ENCODE measurements around the gene CASD1. TPM values are rescaled to one million over a fixed set of nuclear protein-coding genes. Genes with fewer than 3 reads are reported as not detected.

Gene CASD1
- total and polyA plus RNA-seq, 2 experiments from 2014 or later, result 5.9 to 11.1 TPM

- Histone ChIP-seq H3K9ac (no peak overlapping the region), H3K36me3 (ENCODE audit: low read depth) (no peaks in the 10 kb centered on the region), H3K9me2 (ENCODE audit: insufficient read depth) (no peaks in the 10 kb centered on the region), H2AFZ (no peak overlapping the region), H3K27me3 (replicated peaks; ENCODE audit: insufficient read depth) (no peaks in the 10 kb centered on the region), H3K4me1 (ENCODE audit: insufficient read depth) (peaks cover 19% of the 10 kb centered on the region), H3K4me3 (no peak overlapping the region), H3K79me2 (ENCODE audit: insufficient read depth) (peaks cover 43% of the 10 kb centered on the region), H3K4me2 (ENCODE audit: unreplicated experiment) (peak overlapping the region; percentile 19), H3K9me3 (ENCODE audit: low read depth) (no peaks in the 10 kb centered on the region), H3K27ac (no peak overlapping the region), H4K20me1 (ENCODE audit: insufficient read depth) (no peaks in the 10 kb centered on the region), H3F3A (ENCODE audit: insufficient read depth) (peaks cover 7% of the 10 kb centered on the region; the same call in 1 of the 2 replicates)
- peak; percentile 68 for DNase-seq
- TF ChIP-seq EZH2 (IDR thresholded peaks at IDR 0.05; ENCODE audit: insufficient read depth, poor library complexity, severe bottlenecking) (no peak), EZH2phosphoT487 (IDR thresholded peaks at IDR 0.05; ENCODE audit: insufficient read depth, low read depth) (no peak)
- in situ Hi-C loops (cut with MboI), result no loop called here
Observed at GRCh38 chr7:94513565-94513860, 3.9 kb downstream of the CASD1 start.

DNA sequence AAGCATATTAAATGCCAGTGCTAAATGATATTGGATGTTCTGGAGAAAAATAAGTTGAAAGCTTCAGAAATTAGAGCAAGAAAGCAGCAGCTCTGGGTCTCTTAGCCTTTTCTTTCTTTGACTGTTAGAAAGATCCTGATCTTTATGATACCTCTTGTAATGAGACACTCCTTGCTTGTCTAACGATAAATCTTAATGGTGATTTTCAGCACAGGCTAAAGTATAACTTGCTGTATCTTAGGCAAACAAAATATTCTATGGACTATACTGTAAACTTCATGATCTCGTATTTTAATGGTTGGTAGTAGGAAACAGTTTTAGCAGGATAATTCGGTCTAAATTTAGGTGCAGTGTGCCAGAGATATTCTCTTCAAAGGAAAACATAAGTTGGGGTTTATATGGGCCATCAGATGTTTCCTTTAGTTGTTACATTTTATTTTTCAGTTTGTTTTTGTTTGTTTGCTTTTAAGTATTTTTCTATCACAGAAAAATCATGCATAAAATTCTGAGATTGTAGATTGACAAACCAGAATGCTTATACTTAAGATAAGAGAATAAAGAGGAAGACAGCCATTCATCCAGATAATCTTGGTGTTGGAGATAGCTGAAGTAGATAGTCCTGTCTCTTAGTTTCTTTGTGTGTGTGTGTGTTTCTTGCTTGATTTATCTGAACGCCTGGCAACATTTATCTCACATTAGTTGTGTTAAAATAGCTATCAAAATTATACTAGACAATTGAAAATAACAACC, 4.7 kb downstream of the CASD1 start:
- 94 to 96% methylated on average over 4 of the region's 4 CpGs for WGBS, 2 experiments (ENCODE audit: low coverage in 1 of 2, low lambda C conversion rate in 2 of 2, missing lambda C conversion rate in 2 of 2)
- DNase-seq, result no peak

DNA sequence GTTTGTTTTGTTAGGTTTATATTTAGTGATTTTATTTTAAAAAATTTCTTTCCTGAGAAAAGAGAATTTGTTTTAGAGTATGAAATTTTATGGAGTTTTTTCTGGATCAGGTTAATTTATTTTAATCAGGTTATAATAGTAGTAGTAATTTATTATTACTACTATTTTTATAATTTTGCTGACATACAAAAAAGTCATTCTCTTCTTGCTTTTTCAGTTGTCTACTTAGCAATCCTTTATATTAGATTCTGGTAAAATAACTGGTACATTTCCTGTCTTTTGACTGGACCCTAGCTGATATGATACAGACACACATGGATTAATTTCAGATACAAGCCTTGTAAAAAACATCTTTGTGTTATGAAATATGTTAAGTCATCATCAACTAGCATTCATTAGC, 5.3 kb downstream of the CASD1 start:
- Histone ChIP-seq H3F3A (ENCODE audit: insufficient read depth) (peaks cover 7% of the 10 kb centered on the region; the same call in 1 of the 2 replicates), H3K4me2 (ENCODE audit: unreplicated experiment) (no peak overlapping the region), H4K20me1 (ENCODE audit: insufficient read depth) (no peaks in the 10 kb centered on the region), H3K9me2 (ENCODE audit: insufficient read depth) (no peaks in the 10 kb centered on the region), H2AFZ (no peak overlapping the region), H3K36me3 (ENCODE audit: low read depth) (no peaks in the 10 kb centered on the region), H3K79me2 (ENCODE audit: insufficient read depth) (peaks cover 43% of the 10 kb centered on the region), H3K9me3 (ENCODE audit: low read depth) (no peaks in the 10 kb centered on the region), H3K27me3 (replicated peaks; ENCODE audit: insufficient read depth) (no peaks in the 10 kb centered on the region), H3K27ac (no peak overlapping the region), H3K4me3 (no peak overlapping the region), H3K4me1 (ENCODE audit: insufficient read depth) (peaks cover 19% of the 10 kb centered on the region), H3K9ac (no peak overlapping the region)
- no peak for TF ChIP-seq EZH2 (IDR thresholded peaks at IDR 0.05; ENCODE audit: insufficient read depth, poor library complexity, severe bottlenecking)
- no peak for TF ChIP-seq EZH2phosphoT487 (IDR thresholded peaks at IDR 0.05; ENCODE audit: insufficient read depth, low read depth)
- in situ Hi-C loops (cut with MboI), result no loop called here
- no peak for DNase-seq

More for the DNA sequence above, 4.7 kb downstream of the CASD1 start:
- in situ Hi-C loops (cut with MboI), result no loop called here
- Histone ChIP-seq H3K4me2 (ENCODE audit: unreplicated experiment) (no peak overlapping the region), H2AFZ (no peak overlapping the region), H3K36me3 (ENCODE audit: low read depth) (no peaks in the 10 kb centered on the region), H3K9ac (no peak overlapping the region), H3K9me3 (ENCODE audit: low read depth) (no peaks in the 10 kb centered on the region), H3K9me2 (ENCODE audit: insufficient read depth) (no peaks in the 10 kb centered on the region), H3K79me2 (ENCODE audit: insufficient read depth) (peaks cover 43% of the 10 kb centered on the region), H3K4me1 (ENCODE audit: insufficient read depth) (peaks cover 19% of the 10 kb centered on the region), H4K20me1 (ENCODE audit: insufficient read depth) (no peaks in the 10 kb centered on the region), H3K4me3 (no peak overlapping the region), H3K27me3 (replicated peaks; ENCODE audit: insufficient read depth) (no peaks in the 10 kb centered on the region), H3F3A (ENCODE audit: insufficient read depth) (peaks cover 7% of the 10 kb centered on the region; the same call in 1 of the 2 replicates), H3K27ac (no peak overlapping the region)
- TF ChIP-seq EZH2phosphoT487 (IDR thresholded peaks at IDR 0.05; ENCODE audit: insufficient read depth, low read depth) (no peak), EZH2 (IDR thresholded peaks at IDR 0.05; ENCODE audit: insufficient read depth, poor library complexity, severe bottlenecking) (no peak)

GRCh38 chr7:94525923-94526322, 16.3 kb downstream of the CASD1 start:
- no peak for DNase-seq
- Histone ChIP-seq H3K79me2 (ENCODE audit: insufficient read depth) (no peaks in the 10 kb centered on the region), H3K4me3 (no peak overlapping the region), H3K36me3 (ENCODE audit: low read depth) (peaks cover 9% of the 10 kb centered on the region; the same call in 1 of the 2 replicates), H2AFZ (no peak overlapping the region), H3K4me2 (ENCODE audit: unreplicated experiment) (no peak overlapping the region), H3K27ac (no peak overlapping the region), H4K20me1 (ENCODE audit: insufficient read depth) (no peaks in the 10 kb centered on the region), H3F3A (ENCODE audit: insufficient read depth) (peaks cover 10% of the 10 kb centered on the region; the same call in 1 of the 2 replicates), H3K4me1 (ENCODE audit: insufficient read depth) (peaks cover 10% of the 10 kb centered on the region; the same call in 1 of the 2 replicates), H3K9me3 (ENCODE audit: low read depth) (no peaks in the 10 kb centered on the region), H3K27me3 (replicated peaks; ENCODE audit: insufficient read depth) (no peaks in the 10 kb centered on the region), H3K9me2 (ENCODE audit: insufficient read depth) (no peaks in the 10 kb centered on the region), H3K9ac (no peak overlapping the region)
- WGBS, 2 experiments (ENCODE audit: low coverage in 1 of 2, low lambda C conversion rate in 2 of 2, missing lambda C conversion rate in 2 of 2), result 87 to 96% methylated on average over 3 of the region's 3 CpGs
- in situ Hi-C loops (cut with MboI), result no loop called here
- no peak for TF ChIP-seq EZH2 (IDR thresholded peaks at IDR 0.05; ENCODE audit: insufficient read depth, poor library complexity, severe bottlenecking)
- no peak for TF ChIP-seq EZH2phosphoT487 (IDR thresholded peaks at IDR 0.05; ENCODE audit: insufficient read depth, low read depth)
